Epithelial cell of proximal tubule (primary cell): ENCODE results near the gene C3. TPM values are rescaled to one million over a fixed set of nuclear protein-coding genes. Genes with fewer than 3 reads are reported as not detected.

ENCODE experiments used
- DNase-seq: peaks from one replicate; pipeline ENCODE4 v3.0.0-alpha.2; 2011; ENCODE audit warnings: low read depth
- H3K4me3 ChIP-seq: 2 replicates; pipeline ENCODE4 v1.5.1; 2011; ENCODE audit warnings: low read depth, mild to moderate bottlenecking, low read length
- CTCF ChIP-seq: conservative IDR thresholded peaks from 2 replicates; pipeline ENCODE4 v1.5.1; 2012; ENCODE audit warnings: low read depth, mild to moderate bottlenecking, low read length
- total RNA-seq: library from RNA; depleted of rRNA; stranded (reverse); fragments of >200 nt; gene quantifications from 2 replicates; pipeline ENCODE4 v1.2.3, GENCODE V29; 2015

Gene C3
- total RNA-seq, 1 donor from 2014 or later: 10.0 TPM

- no peak for DNase-seq
- no peak for TF ChIP-seq CTCF
Measured at GRCh38 chr19:6721773-6722172, 1.3 kb upstream of the C3 start.

GRCh38 chr19:6721138-6721474, 656 bp upstream of the C3 start:
- DNase-seq: no peak
- TF ChIP-seq CTCF: no peak
- no peak overlapping the region for H3K4me3 ChIP-seq

More at GRCh38 chr19:6721773-6722172, 1.3 kb upstream of the C3 start:
- H3K4me3 ChIP-seq: no peak overlapping the region

DNA sequence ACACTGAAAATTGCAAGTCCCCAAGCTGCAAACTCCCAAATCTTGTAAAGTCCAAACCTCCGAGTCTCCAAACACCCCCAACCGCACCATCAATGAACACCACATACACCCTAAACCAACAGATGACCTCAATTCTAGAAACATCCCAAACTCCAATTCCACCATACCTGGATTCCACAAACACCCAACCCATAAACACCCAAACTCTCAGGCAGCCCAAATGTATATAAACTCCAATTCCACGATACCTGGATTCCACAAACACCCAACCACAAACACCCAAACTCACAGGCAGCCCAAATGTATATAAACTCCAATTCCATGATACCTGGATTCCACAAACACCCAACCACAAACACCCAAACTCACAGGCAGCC, 470 bp downstream of the C3 start:
- no peak for TF ChIP-seq CTCF
- no peak for DNase-seq
- H3K4me3 ChIP-seq: peak overlapping the region; percentile 64

DNA sequence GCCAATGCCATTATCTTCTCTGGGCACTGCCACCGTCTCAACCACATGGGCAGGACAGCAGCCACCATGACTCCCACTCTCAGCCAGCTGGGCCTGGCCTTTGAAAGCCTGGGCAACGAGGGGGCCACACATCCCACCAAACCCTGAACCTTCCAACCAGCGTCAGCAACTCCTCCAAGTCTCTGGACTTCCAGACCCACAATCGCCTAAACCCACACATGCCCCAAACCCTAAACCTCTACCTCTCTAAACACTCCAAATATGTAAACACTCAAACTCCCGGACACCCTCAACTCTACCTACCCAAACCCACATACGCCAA, 949 bp downstream of the C3 start:
- peak overlapping the region; percentile 64 for H3K4me3 ChIP-seq
- no peak for DNase-seq
- no peak for TF ChIP-seq CTCF

GRCh38 chr19:6718741-6719539, 1.5 kb downstream of the C3 start:
- H3K4me3 ChIP-seq: peak overlapping the region; percentile 64
- TF ChIP-seq CTCF: no peak
- no peak for DNase-seq

DNA sequence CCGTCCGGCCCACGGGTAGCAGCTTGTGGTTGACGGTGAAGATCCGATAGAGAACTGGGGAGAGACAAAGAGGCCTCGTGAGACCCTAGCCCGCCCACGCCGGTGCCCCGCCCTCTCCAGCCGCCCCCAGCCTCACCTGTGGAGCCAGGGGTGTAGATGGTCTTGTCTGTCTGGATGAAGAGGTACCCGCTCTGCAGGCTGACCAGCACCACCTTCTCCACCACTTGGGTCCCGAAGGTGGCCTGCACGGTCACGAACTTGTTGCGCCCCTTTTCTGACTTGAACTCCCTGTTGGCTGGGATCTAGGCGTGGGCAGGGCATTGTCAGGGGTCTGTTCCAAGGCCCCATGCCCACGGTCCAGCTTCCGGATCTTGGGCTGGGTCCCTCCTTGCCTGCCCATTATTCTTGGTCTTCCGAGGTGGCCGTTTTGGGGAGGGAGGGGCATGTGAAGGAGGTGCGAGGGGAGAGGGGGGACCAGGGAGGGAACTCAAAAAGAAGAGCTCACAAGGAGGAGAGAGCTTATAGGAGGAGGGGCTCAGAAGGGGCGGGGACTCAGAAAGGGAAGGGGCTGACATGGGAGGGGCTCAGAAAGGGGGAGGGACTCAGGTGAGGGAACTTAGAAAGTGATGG, 2.2 kb downstream of the C3 start:
- no peak overlapping the region for H3K4me3 ChIP-seq
- DNase-seq: no peak
- TF ChIP-seq CTCF: no peak

DNA sequence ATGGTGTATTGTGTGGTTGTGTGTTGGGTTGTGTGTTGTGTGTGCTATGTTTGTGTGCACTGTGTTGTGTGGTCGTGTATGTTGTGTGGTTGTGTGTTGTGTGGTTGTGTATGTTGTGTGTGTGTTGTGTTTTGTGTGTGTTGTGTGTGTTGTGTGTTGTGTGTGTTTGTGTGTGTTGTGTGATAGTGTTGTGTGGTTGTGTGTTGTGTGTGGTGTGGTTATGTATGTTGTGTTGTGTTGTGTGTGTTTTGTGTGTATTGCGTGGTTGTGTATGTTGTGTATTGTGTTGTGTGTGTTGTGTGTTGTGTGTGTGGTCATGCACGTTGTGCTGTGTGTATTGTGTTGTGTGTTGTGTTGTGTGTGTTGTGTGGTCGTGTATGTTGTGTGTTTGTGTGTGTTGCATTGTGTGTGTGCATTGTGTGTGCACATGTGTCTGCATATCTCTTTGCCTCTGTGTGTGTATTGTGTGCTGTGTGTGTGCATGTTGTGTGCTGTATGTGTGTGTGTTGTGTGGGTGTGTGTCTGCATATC, 2.9 kb downstream of the C3 start:
- H3K4me3 ChIP-seq: no peak overlapping the region
- no peak for DNase-seq
- TF ChIP-seq CTCF: no peak
